Effector memory CD4-positive, alpha-beta T cell (primary cell): Measurements from ENCODE around the gene RAB43.
"Not testable (repeated sequence)": the region's sequence is repeated elsewhere in the genome, so short reads cannot be mapped to it uniquely, and the experiment has no call there.

Source experiments
- DNase-seq, 3 donors: peaks; one replicate each; pipeline ENCODE4 v3.0.0-alpha.2; 2020
- H3K27ac ChIP-seq: 2 replicates; pipeline ENCODE4 v1.7.0; 2013; ENCODE audit warnings: mild to moderate bottlenecking, low read length, moderate library complexity; ENCODE audit not compliant: insufficient read depth, poor library complexity, severe bottlenecking
- H3K27me3 ChIP-seq: replicated peaks from 2 replicates; pipeline ENCODE4 v1.7.0; 2013; ENCODE audit warnings: mild to moderate bottlenecking, low read length; ENCODE audit not compliant: insufficient read depth, control insufficient read depth, poor library complexity, severe bottlenecking
- H3K36me3 ChIP-seq: 2 replicates; pipeline ENCODE4 v1.7.0; 2013; ENCODE audit warnings: mild to moderate bottlenecking, low read length, moderate library complexity; ENCODE audit not compliant: control insufficient read depth, insufficient read depth
- H3K4me1 ChIP-seq: 2 replicates; pipeline ENCODE4 v1.7.0; 2013; ENCODE audit warnings: low read length, mild to moderate bottlenecking; ENCODE audit not compliant: control insufficient read depth, insufficient read depth, poor library complexity, severe bottlenecking
- H3K4me3 ChIP-seq: 2 replicates; pipeline ENCODE4 v1.7.0; 2013; ENCODE audit warnings: low read length, low read depth, mild to moderate bottlenecking; ENCODE audit not compliant: insufficient read depth, poor library complexity, severe bottlenecking
- H3K9me3 ChIP-seq: 2 replicates; pipeline ENCODE4 v1.7.0; 2013; ENCODE audit warnings: mild to moderate bottlenecking, low read length, moderate library complexity; ENCODE audit not compliant: control insufficient read depth

RAB43 gene

GRCh38 chr3:129088312-129088711 lies 33.3 kb downstream of the RAB43 start:
- not testable (repeated sequence) for H3K27me3 ChIP-seq, H3K9me3 ChIP-seq, H3K4me1 ChIP-seq, H3K4me3 ChIP-seq, H3K27ac ChIP-seq, DNase-seq
- H3K36me3 ChIP-seq: peaks cover 16% of the 10 kb centered on the region

GRCh38 chr3:129087904-129088303 lies 33.7 kb downstream of the RAB43 start:
- not testable (repeated sequence) for H3K4me3 ChIP-seq, DNase-seq, H3K27ac ChIP-seq, H3K27me3 ChIP-seq, H3K9me3 ChIP-seq, H3K4me1 ChIP-seq
- H3K36me3 ChIP-seq: peaks cover 14% of the 10 kb centered on the region

GRCh38 chr3:129087138-129087702 lies 34.4 kb downstream of the RAB43 start:
- no peaks in the 10 kb centered on the region for H3K9me3 ChIP-seq
- no peak overlapping the region for H3K27ac ChIP-seq
- no peak overlapping the region for H3K4me3 ChIP-seq
- no peaks in the 10 kb centered on the region for H3K27me3 ChIP-seq
- H3K36me3 ChIP-seq: peaks cover 12% of the 10 kb centered on the region
- DNase-seq: no peak
- no peaks in the 10 kb centered on the region for H3K4me1 ChIP-seq

- Histone ChIP-seq H3K27me3 (no peaks in the 10 kb centered on the region), H3K4me3 (no peak overlapping the region), H3K27ac (no peak overlapping the region), H3K36me3 (no peaks in the 10 kb centered on the region), H3K4me1 (no peaks in the 10 kb centered on the region), H3K9me3 (no peaks in the 10 kb centered on the region)
- no peak for DNase-seq
These were observed 35.8 kb downstream of the RAB43 start for GRCh38 chr3:129085818-129086217.

GRCh38 chr3:129085165-129085715 lies 36.4 kb downstream of the RAB43 start:
- no peak overlapping the region for H3K4me3 ChIP-seq
- no peak overlapping the region for H3K27ac ChIP-seq
- no peak for DNase-seq
- H3K36me3 ChIP-seq: no peaks in the 10 kb centered on the region
- no peaks in the 10 kb centered on the region for H3K9me3 ChIP-seq
- no peaks in the 10 kb centered on the region for H3K4me1 ChIP-seq
- no peaks in the 10 kb centered on the region for H3K27me3 ChIP-seq

GRCh38 chr3:129084501-129084900 lies 37.1 kb downstream of the RAB43 start:
- Histone ChIP-seq H3K27ac (no peak overlapping the region), H3K36me3 (no peaks in the 10 kb centered on the region), H3K4me3 (no peak overlapping the region), H3K4me1 (no peaks in the 10 kb centered on the region), H3K27me3 (no peaks in the 10 kb centered on the region), H3K9me3 (no peaks in the 10 kb centered on the region)
- DNase-seq: no peak

GRCh38 chr3:129082026-129082425 lies 39.6 kb downstream of the RAB43 start:
- H3K27ac ChIP-seq: no peak overlapping the region
- H3K9me3 ChIP-seq: no peaks in the 10 kb centered on the region
- H3K4me1 ChIP-seq: no peaks in the 10 kb centered on the region
- H3K36me3 ChIP-seq: no peaks in the 10 kb centered on the region
- no peak for DNase-seq
- no peak overlapping the region for H3K4me3 ChIP-seq
- no peaks in the 10 kb centered on the region for H3K27me3 ChIP-seq

- Histone ChIP-seq H3K27me3 (no peaks in the 10 kb centered on the region), H3K36me3 (no peaks in the 10 kb centered on the region), H3K4me3 (no peak overlapping the region), H3K4me1 (no peaks in the 10 kb centered on the region), H3K9me3 (no peaks in the 10 kb centered on the region), H3K27ac (no peak overlapping the region)
- DNase-seq: no peak
These were observed 40.1 kb downstream of the RAB43 start for GRCh38 chr3:129081503-129081902.

- no peak for DNase-seq
These were observed 43.1 kb downstream of the RAB43 start for GRCh38 chr3:129078510-129078909.

GRCh38 chr3:129077222-129077621 lies 44.4 kb downstream of the RAB43 start:
- no peak overlapping the region for H3K27ac ChIP-seq
- H3K27me3 ChIP-seq: no peaks in the 10 kb centered on the region
- H3K4me1 ChIP-seq: no peaks in the 10 kb centered on the region
- no peak for DNase-seq
- no peaks in the 10 kb centered on the region for H3K36me3 ChIP-seq
- H3K4me3 ChIP-seq: no peak overlapping the region
- no peaks in the 10 kb centered on the region for H3K9me3 ChIP-seq

More at GRCh38 chr3:129078510-129078909, 43.1 kb downstream of the RAB43 start:
- Histone ChIP-seq H3K4me1 (no peaks in the 10 kb centered on the region), H3K36me3 (no peaks in the 10 kb centered on the region), H3K27me3 (no peaks in the 10 kb centered on the region), H3K27ac (no peak overlapping the region), H3K9me3 (no peaks in the 10 kb centered on the region), H3K4me3 (no peak overlapping the region)
